ENCODE measurements around the gene SNX24. TPM values are rescaled to one million over a fixed set of nuclear protein-coding genes. Genes with fewer than 3 reads are reported as not detected.

Gene SNX24
- total and polyA plus RNA-seq, 10 of the 15 experiments (the other 5 are each of a cell fraction or from before 2014, with no cell fraction given) = 0.15 to 6.6 (median 4.1) TPM

DNA sequence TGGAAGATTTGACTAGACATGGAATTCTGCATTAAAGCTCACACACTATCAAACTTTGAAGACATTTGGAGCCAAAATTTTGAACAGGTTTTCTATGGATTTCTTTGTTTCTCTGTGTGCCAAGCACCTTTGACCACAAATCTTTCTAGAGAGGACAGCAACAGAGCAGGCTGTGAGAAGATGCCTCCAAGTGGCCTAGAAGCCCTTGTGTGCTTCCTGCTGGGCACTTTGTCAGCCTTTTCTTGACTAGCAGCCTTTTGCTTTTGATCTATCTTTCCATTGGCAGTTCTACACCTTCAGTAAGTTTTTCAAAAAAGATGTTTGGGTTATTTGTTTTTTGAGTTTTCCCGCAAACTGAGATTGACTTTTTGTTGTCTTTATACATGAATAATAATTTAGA lies 84.6 kb downstream of the SNX24 start:
- H2AFZ ChIP-seq (ENCODE audit: control insufficient read depth, low read depth, low read length) = no peak overlapping the region
- H3K4me3 ChIP-seq = no peak overlapping the region
- no peaks in the 10 kb centered on the region for H3K79me2 ChIP-seq (ENCODE audit: control insufficient read depth, insufficient read depth, low read length)
- ChIA-PET POLR2A (interaction anchor here (0.5 kb wide), 1 partner anchor 408 kb away, joined by 4 read pairs; no protein-coding TSS in a partner anchor), RAD21 (ENCODE audit: unreplicated experiment) (no interaction called here), SMC1A (ENCODE audit: uncharacterized antibody, unreplicated experiment) (interaction anchor here (0.5 kb wide), 1 partner anchor 693 kb away, joined by 3 read pairs; no protein-coding TSS in a partner anchor), CTCF (interaction anchor here (0.5 kb wide), 1 partner anchor 11 kb away, joined by 3 read pairs; no protein-coding TSS in a partner anchor)
- in situ Hi-C loops (cut with MboI) = no loop called here
- H3K27ac ChIP-seq (ENCODE audit: control insufficient read depth, insufficient read depth) = no peak overlapping the region
- H3K9ac ChIP-seq (ENCODE audit: control insufficient read depth, insufficient read depth, low read length) = no peak overlapping the region
- ATAC-seq = no peak
- H3K4me2 ChIP-seq (ENCODE audit: control insufficient read depth, insufficient read depth) = no peak overlapping the region
- TF ChIP-seq TCF7 (IDR thresholded peaks at IDR 0.05; ENCODE audit: borderline replicate concordance) (no peak), YY1 (IDR thresholded peaks at IDR 0.05; ENCODE audit: low read depth, low read length) (no peak), YBX1 (IDR thresholded peaks at IDR 0.05) (no peak)
- TF ChIP-seq, protein P1, sequence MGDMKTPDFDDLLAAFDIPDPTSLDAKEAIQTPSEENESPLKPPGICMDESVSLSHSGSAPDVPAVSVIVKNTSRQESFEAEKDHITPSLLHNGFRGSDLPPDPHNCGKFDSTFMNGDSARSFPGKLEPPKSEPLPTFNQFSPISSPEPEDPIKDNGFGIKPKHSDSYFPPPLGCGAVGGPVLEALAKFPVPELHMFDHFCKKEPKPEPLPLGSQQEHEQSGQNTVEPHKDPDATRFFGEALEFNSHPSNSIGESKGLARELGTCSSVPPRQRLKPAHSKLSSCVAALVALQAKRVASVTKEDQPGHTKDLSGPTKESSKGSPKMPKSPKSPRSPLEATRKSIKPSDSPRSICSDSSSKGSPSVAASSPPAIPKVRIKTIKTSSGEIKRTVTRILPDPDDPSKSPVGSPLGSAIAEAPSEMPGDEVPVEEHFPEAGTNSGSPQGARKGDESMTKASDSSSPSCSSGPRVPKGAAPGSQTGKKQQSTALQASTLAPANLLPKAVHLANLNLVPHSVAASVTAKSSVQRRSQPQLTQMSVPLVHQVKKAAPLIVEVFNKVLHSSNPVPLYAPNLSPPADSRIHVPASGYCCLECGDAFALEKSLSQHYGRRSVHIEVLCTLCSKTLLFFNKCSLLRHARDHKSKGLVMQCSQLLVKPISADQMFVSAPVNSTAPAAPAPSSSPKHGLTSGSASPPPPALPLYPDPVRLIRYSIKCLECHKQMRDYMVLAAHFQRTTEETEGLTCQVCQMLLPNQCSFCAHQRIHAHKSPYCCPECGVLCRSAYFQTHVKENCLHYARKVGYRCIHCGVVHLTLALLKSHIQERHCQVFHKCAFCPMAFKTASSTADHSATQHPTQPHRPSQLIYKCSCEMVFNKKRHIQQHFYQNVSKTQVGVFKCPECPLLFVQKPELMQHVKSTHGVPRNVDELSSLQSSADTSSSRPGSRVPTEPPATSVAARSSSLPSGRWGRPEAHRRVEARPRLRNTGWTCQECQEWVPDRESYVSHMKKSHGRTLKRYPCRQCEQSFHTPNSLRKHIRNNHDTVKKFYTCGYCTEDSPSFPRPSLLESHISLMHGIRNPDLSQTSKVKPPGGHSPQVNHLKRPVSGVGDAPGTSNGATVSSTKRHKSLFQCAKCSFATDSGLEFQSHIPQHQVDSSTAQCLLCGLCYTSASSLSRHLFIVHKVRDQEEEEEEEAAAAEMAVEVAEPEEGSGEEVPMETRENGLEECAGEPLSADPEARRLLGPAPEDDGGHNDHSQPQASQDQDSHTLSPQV (IDR thresholded peaks at IDR 0.05) = no peak
- TF ChIP-seq, protein P2, sequence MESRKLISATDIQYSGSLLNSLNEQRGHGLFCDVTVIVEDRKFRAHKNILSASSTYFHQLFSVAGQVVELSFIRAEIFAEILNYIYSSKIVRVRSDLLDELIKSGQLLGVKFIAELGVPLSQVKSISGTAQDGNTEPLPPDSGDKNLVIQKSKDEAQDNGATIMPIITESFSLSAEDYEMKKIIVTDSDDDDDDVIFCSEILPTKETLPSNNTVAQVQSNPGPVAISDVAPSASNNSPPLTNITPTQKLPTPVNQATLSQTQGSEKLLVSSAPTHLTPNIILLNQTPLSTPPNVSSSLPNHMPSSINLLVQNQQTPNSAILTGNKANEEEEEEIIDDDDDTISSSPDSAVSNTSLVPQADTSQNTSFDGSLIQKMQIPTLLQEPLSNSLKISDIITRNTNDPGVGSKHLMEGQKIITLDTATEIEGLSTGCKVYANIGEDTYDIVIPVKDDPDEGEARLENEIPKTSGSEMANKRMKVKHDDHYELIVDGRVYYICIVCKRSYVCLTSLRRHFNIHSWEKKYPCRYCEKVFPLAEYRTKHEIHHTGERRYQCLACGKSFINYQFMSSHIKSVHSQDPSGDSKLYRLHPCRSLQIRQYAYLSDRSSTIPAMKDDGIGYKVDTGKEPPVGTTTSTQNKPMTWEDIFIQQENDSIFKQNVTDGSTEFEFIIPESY (IDR thresholded peaks at IDR 0.05) = no peak
- TF ChIP-seq, protein P3, sequence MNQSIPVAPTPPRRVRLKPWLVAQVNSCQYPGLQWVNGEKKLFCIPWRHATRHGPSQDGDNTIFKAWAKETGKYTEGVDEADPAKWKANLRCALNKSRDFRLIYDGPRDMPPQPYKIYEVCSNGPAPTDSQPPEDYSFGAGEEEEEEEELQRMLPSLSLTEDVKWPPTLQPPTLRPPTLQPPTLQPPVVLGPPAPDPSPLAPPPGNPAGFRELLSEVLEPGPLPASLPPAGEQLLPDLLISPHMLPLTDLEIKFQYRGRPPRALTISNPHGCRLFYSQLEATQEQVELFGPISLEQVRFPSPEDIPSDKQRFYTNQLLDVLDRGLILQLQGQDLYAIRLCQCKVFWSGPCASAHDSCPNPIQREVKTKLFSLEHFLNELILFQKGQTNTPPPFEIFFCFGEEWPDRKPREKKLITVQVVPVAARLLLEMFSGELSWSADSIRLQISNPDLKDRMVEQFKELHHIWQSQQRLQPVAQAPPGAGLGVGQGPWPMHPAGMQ (IDR thresholded peaks at IDR 0.05; ENCODE audit: borderline replicate concordance) = no peak
- H3K27me3 ChIP-seq (replicated peaks in 1 of 2; ENCODE audit: control insufficient read depth in 2 of 2, insufficient read depth in 2 of 2, low read length in 1 of 2) = no peaks in the 10 kb centered on the region
- 80% methylated on average over 1 of the region's 1 CpG for WGBS (ENCODE audit: insufficient coverage, insufficient replicate concordance, low lambda C conversion rate, missing lambda C conversion rate)
- no peaks in the 10 kb centered on the region for H4K20me1 ChIP-seq (ENCODE audit: control insufficient read depth, insufficient read depth)
- H3K36me3 ChIP-seq (ENCODE audit: control insufficient read depth in 2 of 2, insufficient read depth in 2 of 2, low read length in 1 of 2) = no peaks in the 10 kb centered on the region
- no peaks in the 10 kb centered on the region for H3K9me3 ChIP-seq (replicated peaks; ENCODE audit: control insufficient read depth, insufficient read depth, low read length)
- no peaks in the 10 kb centered on the region for H3K4me1 ChIP-seq (ENCODE audit: control insufficient read depth, insufficient read depth, low read length)
- BruUV-seq (replicated peaks) = no TSS peak
- no peak for FAIRE-seq
- no peak for DNase-seq (ENCODE audit: low read depth, low spot score)
- intact Hi-C loops (cut with micrococcal nuclease; ENCODE audit: unreplicated experiment) = no loop called here
